ENCODE data around the gene NHERF2. TPM values are rescaled to one million over a fixed set of nuclear protein-coding genes. Genes with fewer than 3 reads are reported as not detected.
A peak's percentile ranks its signal among the peaks of the same experiment; 100 is the strongest.

The NHERF2 gene
- total RNA-seq, 2 donors from 2014 or later = 66.0 to 84.1 TPM

- H3K9me3 ChIP-seq = no peaks in the 10 kb centered on the region
- ATAC-seq (ENCODE audit: insufficient number of reproducible peaks, low FRiP score, low read depth) (no peak), DNase-seq (ENCODE audit: low spot score) (no peak)
- peaks cover 7 to 18% of the 10 kb centered on the region in 2 donors for H3K4me1 ChIP-seq (ENCODE audit: control insufficient read depth in 1 of 2, low read depth in 2 of 2)
- TF ChIP-seq CTCF (IDR thresholded peaks at IDR 0.05) = no peak
- peak overlapping the region; percentile 92 for H3K4me3 ChIP-seq
- H3K27me3 ChIP-seq (replicated peaks; ENCODE audit: insufficient read depth) = no peaks in the 10 kb centered on the region
- peaks cover 14% of the 10 kb centered on the region for H3K36me3 ChIP-seq
- peak overlapping the region in 1 of 2 donors; percentile 53 for H3K27ac ChIP-seq
These were observed 43.6 kb upstream of the NHERF2 start for GRCh38 chr16:1982991-1983543.

GRCh38 chr16:1983544-1984346 lies 43.0 kb upstream of the NHERF2 start, which contains the start of gene GFER:
Gene GFER, plus strand, starts transcription at chr16:1984193. Its CDS starts 26 bp downstream, at chr16:1984219.
- Histone ChIP-seq H3K9me3 (no peaks in the 10 kb centered on the region), H3K36me3 (peaks cover 8% of the 10 kb centered on the region), H3K4me1 (ENCODE audit: control insufficient read depth in 1 of 2, low read depth in 2 of 2) (peaks cover 7 to 18% of the 10 kb centered on the region in 2 donors), H3K27ac (peak within 1 kb of the TSS; percentile 38 to 53), H3K27me3 (replicated peaks; ENCODE audit: insufficient read depth) (no peaks in the 10 kb centered on the region), H3K4me3 (peak within 1 kb of the TSS; percentile 92)
- peak; percentile 26 for TF ChIP-seq CTCF (IDR thresholded peaks at IDR 0.05)
- peak; percentile 53 for ATAC-seq (ENCODE audit: insufficient number of reproducible peaks, low FRiP score, low read depth)
- no peak for DNase-seq (ENCODE audit: low spot score)

GRCh38 chr16:1984347-1985225 lies 42.1 kb upstream of the NHERF2 start:
- Histone ChIP-seq H3K4me3 (peak overlapping the region; percentile 92), H3K36me3 (peaks cover 8% of the 10 kb centered on the region), H3K9me3 (no peaks in the 10 kb centered on the region), H3K4me1 (ENCODE audit: control insufficient read depth in 1 of 2, low read depth in 2 of 2) (peaks cover 7 to 21% of the 10 kb centered on the region in 2 donors), H3K27ac (peak overlapping the region; percentile 38 to 53), H3K27me3 (replicated peaks; ENCODE audit: insufficient read depth) (peaks cover 4% of the 10 kb centered on the region)
- no peak for TF ChIP-seq CTCF (IDR thresholded peaks at IDR 0.05)
- ATAC-seq (ENCODE audit: insufficient number of reproducible peaks, low FRiP score, low read depth) (no peak), DNase-seq (ENCODE audit: low spot score) (no peak)

- peaks cover 7 to 25% of the 10 kb centered on the region in 2 donors for H3K4me1 ChIP-seq (ENCODE audit: control insufficient read depth in 1 of 2, low read depth in 2 of 2)
- H3K27me3 ChIP-seq (replicated peaks; ENCODE audit: insufficient read depth) = peaks cover 4% of the 10 kb centered on the region
- no peak for ATAC-seq (ENCODE audit: insufficient number of reproducible peaks, low FRiP score, low read depth)
- no peak overlapping the region for H3K4me3 ChIP-seq
- H3K27ac ChIP-seq = no peak overlapping the region
- no peak for DNase-seq (ENCODE audit: low spot score)
- TF ChIP-seq CTCF (IDR thresholded peaks at IDR 0.05) = no peak
- peaks cover 8% of the 10 kb centered on the region for H3K36me3 ChIP-seq
- no peaks in the 10 kb centered on the region for H3K9me3 ChIP-seq
These were observed 41.1 kb upstream of the NHERF2 start for GRCh38 chr16:1985466-1986150.
